Neural progenitor cell (in vitro differentiated cells): ENCODE data around the gene CCDC88A. TPM values are rescaled to one million over a fixed set of nuclear protein-coding genes. Genes with fewer than 3 reads are reported as not detected.

ENCODE experiments used
- DNase-seq: peaks from one replicate; pipeline ENCODE4 v3.0.0-alpha.2; 2016; ENCODE audit warnings: low spot score
- H2AFZ ChIP-seq: fragments of 200-600 bp; sonication (generic); replicated peaks from 2 replicates; pipeline ENCODE4 v1.6.1; 2016; ENCODE audit warnings: antibody characterized with exemption
- H3F3A ChIP-seq: fragments of 200-600 bp; sonication (generic); 2 replicates; pipeline ENCODE4 v1.6.1; 2016; ENCODE audit warnings: antibody characterized with exemption, low read depth
- H3K27ac ChIP-seq: fragments of 200-600 bp; sonication (generic); 2 replicates; pipeline ENCODE4 v1.5.1; 2016; ENCODE audit warnings: mild to moderate bottlenecking
- H3K27me3 ChIP-seq: fragments of 200-600 bp; sonication (generic); 2 replicates; pipeline ENCODE4 v1.6.1; 2016; ENCODE audit warnings: mild to moderate bottlenecking, moderate library complexity
- H3K36me3 ChIP-seq: fragments of 200-600 bp; sonication (generic); 2 replicates; pipeline ENCODE4 v1.5.1; 2016
- H3K4me1 ChIP-seq: fragments of 200-600 bp; sonication (generic); 2 replicates; pipeline ENCODE4 v1.6.1; 2016; ENCODE audit warnings: mixed run types
- H3K4me2 ChIP-seq: fragments of 200-600 bp; sonication (generic); 2 replicates; pipeline ENCODE4 v1.6.1; 2016
- H3K4me3 ChIP-seq: fragments of 200-600 bp; sonication (generic); 2 replicates; pipeline ENCODE4 v1.5.1; 2016
- H3K79me2 ChIP-seq: fragments of 200-600 bp; sonication (generic); 2 replicates; pipeline ENCODE4 v1.6.1; 2016; ENCODE audit warnings: low read depth
- H3K9ac ChIP-seq: fragments of 200-600 bp; sonication (generic); 2 replicates; pipeline ENCODE4 v1.6.1; 2016
- H3K9me3 ChIP-seq: fragments of 200-600 bp; sonication (generic); 2 replicates; pipeline ENCODE4 v1.5.1; 2016; ENCODE audit warnings: low read depth
- H4K20me1 ChIP-seq: fragments of 200-600 bp; sonication (generic); 2 replicates; pipeline ENCODE4 v1.6.1; 2016; ENCODE audit warnings: low read depth
- H3K27ac Mint-ChIP-seq: 3 replicates; pipeline ENCODE4 v1.8.0; 2021; ENCODE audit warnings: mixed read lengths
- H3K27me3 Mint-ChIP-seq: 2 replicates; pipeline ENCODE4 v1.8.0; 2022; ENCODE audit warnings: low read depth, mild to moderate bottlenecking, inconsistent platforms, moderate library complexity, mixed read lengths; ENCODE audit not compliant: insufficient read depth
- H3K36me3 Mint-ChIP-seq: 3 replicates; pipeline ENCODE4 v1.8.0; 2021; ENCODE audit warnings: mixed read lengths
- H3K4me1 Mint-ChIP-seq: 3 replicates; pipeline ENCODE4 v1.8.0; 2021; ENCODE audit warnings: mixed read lengths
- H3K4me3 Mint-ChIP-seq: 3 replicates; pipeline ENCODE4 v1.8.0; 2021; ENCODE audit warnings: mild to moderate bottlenecking, moderate library complexity, mixed read lengths
- H3K9me3 Mint-ChIP-seq: 3 replicates; pipeline ENCODE4 v1.8.0; 2020; ENCODE audit warnings: mixed read lengths
- EZH2 ChIP-seq: fragments of 200-600 bp; sonication (generic); IDR thresholded peaks from 2 replicates; pipeline ENCODE4 v1.6.1; 2017; ENCODE audit warnings: antibody characterized with exemption, mild to moderate bottlenecking, moderate library complexity
- EZH2phosphoT487 ChIP-seq: fragments of 200-600 bp; sonication (generic); IDR thresholded peaks from 2 replicates; pipeline ENCODE4 v1.6.1; 2017; ENCODE audit warnings: antibody characterized with exemption
- total RNA-seq: library from RNA; depleted of rRNA; stranded (reverse); fragments of >200 nt; gene quantifications from 2 replicates; pipeline ENCODE4 v1.2.3, GENCODE V29; 2015; ENCODE audit warnings: low replicate concordance
- TF ChIP-seq, protein P1 (sequence below): fragments of 200-600 bp; sonication (generic); IDR thresholded peaks from 2 replicates; pipeline ENCODE4 v1.5.1; 2017; ENCODE audit warnings: antibody characterized with exemption, mild to moderate bottlenecking

The CCDC88A gene
- total RNA-seq, 1 donor from 2014 or later = 182 TPM

DNA sequence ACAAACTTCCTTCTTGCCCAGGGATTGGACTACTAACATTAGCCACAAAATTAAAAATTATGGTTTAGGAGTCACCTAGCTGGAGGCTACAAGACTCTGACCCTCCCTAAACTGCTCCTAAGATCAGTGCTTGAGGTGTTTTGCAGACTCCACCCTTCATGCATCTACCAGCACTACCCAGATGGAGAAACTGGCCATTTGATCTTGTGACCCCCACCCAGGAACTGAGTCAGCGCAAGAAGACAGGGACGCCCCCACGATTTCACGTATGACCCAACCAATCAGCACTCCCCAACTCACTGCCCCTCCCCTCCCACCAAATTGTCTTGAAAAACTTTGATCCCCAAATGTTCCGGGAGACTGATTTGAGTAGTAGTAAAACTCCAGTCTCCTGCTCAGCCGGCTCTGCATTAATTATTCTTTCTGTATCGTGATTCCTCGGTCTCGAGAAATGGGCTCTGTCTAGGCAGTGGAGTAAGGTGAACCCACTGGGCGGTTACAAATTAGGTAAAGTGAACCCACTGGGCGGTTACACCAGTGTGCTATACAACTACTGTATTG, 40.1 kb upstream of the CCDC88A start:
- Histone ChIP-seq H2AFZ (no peak overlapping the region), H3K27ac (no peak overlapping the region), H3F3A (no peaks in the 10 kb centered on the region), H3K4me2 (no peak overlapping the region), H3K27me3 (no peaks in the 10 kb centered on the region), H3K9me3 (no peaks in the 10 kb centered on the region), H3K4me3 (no peak overlapping the region), H3K79me2 (no peaks in the 10 kb centered on the region), H3K9ac (no peak overlapping the region), H3K36me3 (no peaks in the 10 kb centered on the region), H4K20me1 (no peaks in the 10 kb centered on the region), H3K4me1 (no peaks in the 10 kb centered on the region)
- Mint-ChIP-seq H3K4me3 (no peak overlapping the region), H3K4me1 (no peaks in the 10 kb centered on the region), H3K9me3 (peaks cover 4% of the 10 kb centered on the region), H3K36me3 (no peaks in the 10 kb centered on the region), H3K27me3 (peaks cover 4% of the 10 kb centered on the region), H3K27ac (no peak overlapping the region)
- TF ChIP-seq, protein P1, sequence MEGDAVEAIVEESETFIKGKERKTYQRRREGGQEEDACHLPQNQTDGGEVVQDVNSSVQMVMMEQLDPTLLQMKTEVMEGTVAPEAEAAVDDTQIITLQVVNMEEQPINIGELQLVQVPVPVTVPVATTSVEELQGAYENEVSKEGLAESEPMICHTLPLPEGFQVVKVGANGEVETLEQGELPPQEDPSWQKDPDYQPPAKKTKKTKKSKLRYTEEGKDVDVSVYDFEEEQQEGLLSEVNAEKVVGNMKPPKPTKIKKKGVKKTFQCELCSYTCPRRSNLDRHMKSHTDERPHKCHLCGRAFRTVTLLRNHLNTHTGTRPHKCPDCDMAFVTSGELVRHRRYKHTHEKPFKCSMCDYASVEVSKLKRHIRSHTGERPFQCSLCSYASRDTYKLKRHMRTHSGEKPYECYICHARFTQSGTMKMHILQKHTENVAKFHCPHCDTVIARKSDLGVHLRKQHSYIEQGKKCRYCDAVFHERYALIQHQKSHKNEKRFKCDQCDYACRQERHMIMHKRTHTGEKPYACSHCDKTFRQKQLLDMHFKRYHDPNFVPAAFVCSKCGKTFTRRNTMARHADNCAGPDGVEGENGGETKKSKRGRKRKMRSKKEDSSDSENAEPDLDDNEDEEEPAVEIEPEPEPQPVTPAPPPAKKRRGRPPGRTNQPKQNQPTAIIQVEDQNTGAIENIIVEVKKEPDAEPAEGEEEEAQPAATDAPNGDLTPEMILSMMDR = no peak
- TF ChIP-seq EZH2phosphoT487 (no peak), EZH2 (no peak)
- DNase-seq = no peak

DNA sequence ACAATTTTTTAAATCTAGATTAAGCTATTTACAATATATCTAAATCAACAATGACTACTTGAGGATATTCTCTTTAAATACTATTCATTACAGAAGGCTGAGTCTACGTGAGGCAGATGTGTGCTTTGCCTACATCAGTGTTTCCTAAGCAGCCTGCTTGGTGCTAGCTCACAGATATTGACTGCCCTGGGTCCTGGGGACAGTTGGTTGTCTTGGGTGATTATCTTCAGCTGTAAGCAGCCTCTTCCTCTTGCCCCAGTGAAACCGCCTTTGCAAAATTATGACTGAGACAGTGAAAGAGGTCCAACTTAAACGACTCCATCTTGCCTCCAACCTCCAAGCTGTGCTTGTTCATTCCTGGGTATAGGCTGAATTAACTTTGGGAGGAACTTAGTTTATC, 39.6 kb upstream of the CCDC88A start:
- H3F3A ChIP-seq = no peaks in the 10 kb centered on the region
- no peak overlapping the region for H3K4me3 ChIP-seq
- H3K9me3 ChIP-seq = no peaks in the 10 kb centered on the region
- H2AFZ ChIP-seq = no peak overlapping the region
- H3K4me2 ChIP-seq = no peak overlapping the region
- no peak overlapping the region for H3K27ac ChIP-seq
- H3K79me2 ChIP-seq = no peaks in the 10 kb centered on the region
- DNase-seq = no peak
- no peak overlapping the region for H3K4me3 Mint-ChIP-seq
- no peaks in the 10 kb centered on the region for H3K4me1 Mint-ChIP-seq
- H3K27ac Mint-ChIP-seq = no peak overlapping the region
- no peaks in the 10 kb centered on the region for H3K36me3 Mint-ChIP-seq
- no peaks in the 10 kb centered on the region for H3K4me1 ChIP-seq
- peaks cover 2% of the 10 kb centered on the region for H3K9me3 Mint-ChIP-seq
- H3K9ac ChIP-seq = no peak overlapping the region
- TF ChIP-seq EZH2 = no peak
- TF ChIP-seq, protein P1 = no peak
- no peak for TF ChIP-seq EZH2phosphoT487
- H4K20me1 ChIP-seq = no peaks in the 10 kb centered on the region
- no peaks in the 10 kb centered on the region for H3K36me3 ChIP-seq
- H3K27me3 ChIP-seq = no peaks in the 10 kb centered on the region
- H3K27me3 Mint-ChIP-seq = peaks cover 4% of the 10 kb centered on the region

DNA sequence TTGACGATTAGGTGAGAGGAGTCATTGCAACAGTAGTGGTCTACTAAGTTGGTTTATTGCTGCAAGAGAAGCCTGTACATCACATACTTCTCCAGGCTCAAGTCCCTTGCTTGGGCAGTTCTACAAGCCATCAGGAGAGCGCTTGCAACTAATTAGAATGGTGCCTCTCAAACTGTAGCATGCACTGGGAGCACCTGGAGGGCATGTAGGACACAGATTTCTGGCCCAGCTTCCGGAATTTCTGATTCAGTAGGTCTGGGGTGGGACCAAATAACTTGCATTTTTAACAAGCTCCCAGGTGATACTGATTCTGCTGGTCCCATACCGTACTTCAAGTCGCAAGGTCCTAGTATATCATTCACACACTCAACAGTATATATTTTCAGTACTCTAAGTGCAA, 34.5 kb upstream of the CCDC88A start:
- Histone ChIP-seq H3F3A (no peaks in the 10 kb centered on the region), H2AFZ (no peak overlapping the region), H3K4me1 (no peaks in the 10 kb centered on the region), H3K79me2 (no peaks in the 10 kb centered on the region), H3K4me3 (no peak overlapping the region), H3K9me3 (no peaks in the 10 kb centered on the region), H3K9ac (no peak overlapping the region), H3K27ac (no peak overlapping the region), H3K4me2 (no peak overlapping the region), H4K20me1 (no peaks in the 10 kb centered on the region), H3K27me3 (no peaks in the 10 kb centered on the region), H3K36me3 (no peaks in the 10 kb centered on the region)
- TF ChIP-seq EZH2phosphoT487 = no peak
- TF ChIP-seq, protein P1 = no peak
- no peak for TF ChIP-seq EZH2
- Mint-ChIP-seq H3K36me3 (no peaks in the 10 kb centered on the region), H3K9me3 (no peaks in the 10 kb centered on the region), H3K4me1 (peaks cover 6% of the 10 kb centered on the region), H3K4me3 (no peak overlapping the region), H3K27ac (no peak overlapping the region), H3K27me3 (peaks cover 2% of the 10 kb centered on the region)
- DNase-seq = no peak
